ENCODE measurements around the gene SPTSSA.

Gene SPTSSA

DNA sequence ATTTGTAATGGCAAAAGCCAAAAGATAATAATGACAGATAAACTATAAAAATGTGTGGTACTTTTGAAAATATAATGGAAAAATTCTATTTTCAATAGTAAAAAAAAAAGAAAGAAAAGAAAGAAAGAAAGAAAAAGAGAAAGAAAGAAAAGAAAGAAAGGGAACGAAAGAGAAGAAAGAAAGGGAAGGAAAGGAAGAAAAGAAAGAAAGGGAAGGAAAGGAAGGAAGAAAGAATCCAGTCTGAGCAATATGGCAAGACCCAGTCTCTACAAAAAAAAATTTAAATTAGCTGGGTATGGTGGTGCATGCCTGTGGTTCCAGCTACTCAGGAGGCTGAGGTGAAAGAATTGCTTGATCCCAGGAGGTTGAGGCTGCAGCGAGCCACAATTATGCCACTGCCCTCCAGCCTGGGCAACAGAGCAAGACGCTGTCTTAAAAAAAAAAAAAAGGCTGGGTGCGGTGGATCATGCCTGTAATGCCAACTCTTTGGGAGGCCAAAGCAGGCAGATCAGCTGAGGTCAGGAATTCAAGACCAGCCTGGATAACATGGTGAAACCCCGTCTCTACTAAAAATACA lies 39.1 kb upstream of the SPTSSA start:
- in situ Hi-C loops (cut with HindIII; ENCODE audit: low sequenced_read_pairs), result no loop called here
- TF ChIP-seq, protein P1, sequence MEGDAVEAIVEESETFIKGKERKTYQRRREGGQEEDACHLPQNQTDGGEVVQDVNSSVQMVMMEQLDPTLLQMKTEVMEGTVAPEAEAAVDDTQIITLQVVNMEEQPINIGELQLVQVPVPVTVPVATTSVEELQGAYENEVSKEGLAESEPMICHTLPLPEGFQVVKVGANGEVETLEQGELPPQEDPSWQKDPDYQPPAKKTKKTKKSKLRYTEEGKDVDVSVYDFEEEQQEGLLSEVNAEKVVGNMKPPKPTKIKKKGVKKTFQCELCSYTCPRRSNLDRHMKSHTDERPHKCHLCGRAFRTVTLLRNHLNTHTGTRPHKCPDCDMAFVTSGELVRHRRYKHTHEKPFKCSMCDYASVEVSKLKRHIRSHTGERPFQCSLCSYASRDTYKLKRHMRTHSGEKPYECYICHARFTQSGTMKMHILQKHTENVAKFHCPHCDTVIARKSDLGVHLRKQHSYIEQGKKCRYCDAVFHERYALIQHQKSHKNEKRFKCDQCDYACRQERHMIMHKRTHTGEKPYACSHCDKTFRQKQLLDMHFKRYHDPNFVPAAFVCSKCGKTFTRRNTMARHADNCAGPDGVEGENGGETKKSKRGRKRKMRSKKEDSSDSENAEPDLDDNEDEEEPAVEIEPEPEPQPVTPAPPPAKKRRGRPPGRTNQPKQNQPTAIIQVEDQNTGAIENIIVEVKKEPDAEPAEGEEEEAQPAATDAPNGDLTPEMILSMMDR (IDR thresholded peaks at IDR 0.05; ENCODE audit: low read depth, low read length, missing control alignments), result no peak
- H3K4me3 ChIP-seq (ENCODE audit: low read depth, low read length), result no peak overlapping the region
- DNase-seq (ENCODE audit: low read depth), result peak; percentile 49

DNA sequence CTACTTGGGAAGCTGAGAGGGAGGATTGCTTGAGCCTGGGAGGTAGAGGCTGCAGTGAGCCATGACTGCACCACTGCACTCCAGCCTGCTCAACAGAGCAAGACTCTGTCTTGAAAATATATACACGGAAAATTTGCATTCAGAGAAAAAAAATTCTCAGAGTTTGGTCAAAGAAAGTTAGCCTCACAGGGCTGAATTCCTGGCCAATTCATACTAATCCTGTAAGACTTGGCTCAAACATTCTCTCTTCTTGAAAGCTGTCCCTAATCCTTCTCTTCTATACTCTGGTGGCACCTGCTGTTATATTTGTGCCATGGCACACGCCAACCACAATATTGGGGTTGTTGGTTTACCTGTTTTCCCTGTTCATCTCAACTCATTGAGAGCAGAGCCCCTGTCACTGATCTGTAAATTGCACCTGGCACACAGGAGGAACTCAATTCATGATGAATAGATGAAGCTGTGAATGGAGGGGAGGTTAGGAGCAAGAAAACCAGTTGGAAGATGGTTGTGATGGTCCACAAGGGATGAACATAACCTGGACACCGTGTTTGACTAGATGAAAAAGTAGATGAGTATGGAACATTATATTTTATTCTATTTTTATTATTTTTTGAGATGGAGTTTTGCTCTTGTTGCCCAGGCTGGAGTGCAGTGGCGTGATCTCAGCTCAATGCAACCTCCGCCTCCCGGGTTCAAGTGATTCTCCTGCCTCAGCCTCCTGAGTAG lies 36.8 kb upstream of the SPTSSA start:
- DNase-seq (ENCODE audit: low read depth), result no peak
- in situ Hi-C loops (cut with HindIII; ENCODE audit: low sequenced_read_pairs), result no loop called here
- H3K4me3 ChIP-seq (ENCODE audit: low read depth, low read length), result no peak overlapping the region
- TF ChIP-seq, protein P1 (IDR thresholded peaks at IDR 0.05; ENCODE audit: low read depth, low read length, missing control alignments), result peak; percentile 32

DNA sequence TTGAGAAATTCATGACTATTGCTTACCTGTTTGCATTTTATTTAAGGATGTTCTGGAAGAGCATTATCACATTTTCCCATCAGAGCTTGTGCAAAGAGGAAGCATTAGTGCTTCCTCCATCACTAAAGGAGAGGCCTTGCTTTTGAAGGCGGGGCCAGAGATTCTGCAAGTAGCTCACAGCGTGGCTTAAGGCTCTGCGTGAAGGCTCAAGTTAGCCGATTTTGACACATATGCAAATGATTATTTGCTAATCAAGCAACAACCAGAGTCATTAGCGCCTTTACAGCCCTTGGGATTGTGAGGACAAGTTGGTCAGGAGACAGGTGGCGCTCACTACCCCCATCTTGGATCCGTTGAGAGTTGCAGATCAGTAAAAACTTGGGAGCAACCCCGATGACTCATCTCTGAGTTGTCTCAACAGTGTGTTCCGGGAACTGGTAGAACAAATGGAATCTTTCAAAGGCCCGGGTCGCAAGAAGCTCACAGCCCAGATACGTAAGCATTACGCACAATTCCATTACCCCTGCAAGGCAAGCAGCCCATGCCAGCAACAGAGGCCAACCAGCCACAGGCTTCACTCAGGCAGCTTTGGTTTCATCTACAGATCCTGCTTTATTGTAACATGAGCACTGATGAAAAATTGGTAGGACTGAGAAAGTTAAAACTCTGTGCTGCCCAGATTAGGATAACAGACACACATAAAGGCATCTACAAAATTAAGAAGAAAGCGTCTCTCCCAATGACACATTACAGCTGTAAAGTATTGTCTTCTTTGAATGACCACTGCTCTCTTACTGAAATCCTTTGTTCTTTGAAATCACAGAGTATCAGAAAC lies 34.9 kb upstream of the SPTSSA start:
- TF ChIP-seq, protein P1 (IDR thresholded peaks at IDR 0.05; ENCODE audit: low read depth, low read length, missing control alignments), result peak; percentile 36
- H3K4me3 ChIP-seq (ENCODE audit: low read depth, low read length), result no peak overlapping the region
- peak; percentile 99 for DNase-seq (ENCODE audit: low read depth)
- in situ Hi-C loops (cut with HindIII; ENCODE audit: low sequenced_read_pairs), result no loop called here

DNA sequence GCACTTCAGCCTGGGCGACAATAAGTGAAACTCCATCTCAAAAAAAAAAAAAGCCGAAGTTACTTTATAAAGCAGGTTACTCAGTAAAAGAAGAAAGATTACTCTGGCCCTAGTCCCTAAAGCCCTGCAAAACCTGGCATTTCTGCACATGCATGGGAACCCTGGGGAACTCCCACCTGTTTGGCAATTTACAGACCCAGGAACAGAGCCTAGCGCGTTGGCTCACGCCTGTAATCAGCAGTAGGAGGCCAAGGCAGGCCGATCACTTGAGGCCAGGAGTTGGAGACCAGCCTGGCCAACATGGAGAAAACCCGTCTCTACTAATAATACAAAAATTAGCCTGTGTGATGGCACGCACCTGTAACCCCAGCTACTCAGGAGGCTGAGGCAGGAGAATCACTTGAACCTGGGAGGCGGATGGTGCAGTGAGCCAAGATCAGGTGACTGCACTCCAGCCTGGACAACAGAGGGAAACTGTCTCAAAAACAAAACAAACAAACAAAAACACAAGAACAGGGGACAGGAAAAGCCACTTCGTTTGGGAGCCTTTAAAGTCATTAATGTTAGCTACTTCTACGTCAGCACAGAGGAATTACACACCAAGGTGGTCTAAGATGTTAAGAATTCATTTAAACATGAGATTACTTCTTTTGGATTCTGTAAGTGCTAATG lies 34.1 kb upstream of the SPTSSA start:
- in situ Hi-C loops (cut with HindIII; ENCODE audit: low sequenced_read_pairs), result no loop called here
- TF ChIP-seq, protein P1 (IDR thresholded peaks at IDR 0.05; ENCODE audit: low read depth, low read length, missing control alignments), result no peak
- no peak for DNase-seq (ENCODE audit: low read depth)
- H3K4me3 ChIP-seq (ENCODE audit: low read depth, low read length), result no peak overlapping the region

DNA sequence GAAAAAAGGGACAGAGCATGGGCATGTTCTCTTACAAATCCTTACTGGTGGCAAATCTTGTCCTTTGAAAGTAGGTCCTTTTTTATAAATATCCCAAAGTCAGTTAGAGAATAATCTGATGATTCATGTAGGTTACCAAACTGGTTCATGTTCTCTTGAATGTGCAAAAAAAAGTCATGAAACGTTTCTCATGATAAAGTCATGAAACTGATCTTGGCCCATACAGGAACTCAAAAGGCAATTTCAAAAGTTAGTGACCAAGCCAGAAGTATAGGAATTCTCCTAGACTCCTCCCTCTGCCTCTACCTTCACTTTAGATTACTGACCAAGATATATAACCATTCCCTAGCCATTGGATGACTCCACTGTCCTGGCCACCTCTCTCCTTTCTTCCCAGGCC lies 27.3 kb upstream of the SPTSSA start:
- H3K4me3 ChIP-seq (ENCODE audit: low read depth, low read length), result no peak overlapping the region
- TF ChIP-seq, protein P1 (IDR thresholded peaks at IDR 0.05; ENCODE audit: low read depth, low read length, missing control alignments), result no peak
- in situ Hi-C loops (cut with HindIII; ENCODE audit: low sequenced_read_pairs), result no loop called here
- no peak for DNase-seq (ENCODE audit: low read depth)

DNA sequence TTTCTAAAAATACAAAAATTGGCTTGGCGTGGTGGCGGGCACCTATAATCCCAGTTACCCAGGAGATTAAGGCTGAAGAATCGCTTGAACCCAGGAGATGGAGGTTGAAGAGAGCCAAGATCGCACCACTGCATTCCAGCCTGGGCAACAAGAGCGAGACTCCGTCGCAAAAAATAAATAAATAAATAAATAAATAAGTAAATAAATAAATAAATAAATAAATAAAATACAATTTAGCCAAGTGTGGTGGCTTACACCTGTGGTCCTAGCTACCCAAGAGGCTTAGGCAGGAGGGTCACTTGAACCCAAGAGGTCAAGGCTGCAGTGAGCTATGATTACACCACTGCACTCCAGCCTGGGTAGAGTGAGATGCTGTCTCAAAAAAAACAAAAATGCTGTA lies 26.5 kb upstream of the SPTSSA start:
- in situ Hi-C loops (cut with HindIII; ENCODE audit: low sequenced_read_pairs), result no loop called here
- no peak overlapping the region for H3K4me3 ChIP-seq (ENCODE audit: low read depth, low read length)
- TF ChIP-seq, protein P1 (IDR thresholded peaks at IDR 0.05; ENCODE audit: low read depth, low read length, missing control alignments), result no peak
- no peak for DNase-seq (ENCODE audit: low read depth)

All from astrocyte of the cerebellum (primary cell).